OCI-LY7 (cell line): Measurements from ENCODE around the gene PI3.

Experiments
- CTCF ChIP-seq: fragments of 200-600 bp; sonication (generic); conservative IDR thresholded peaks from 2 replicates; pipeline ENCODE4 v1.5.1; 2014; ENCODE audit warnings: mild to moderate bottlenecking, antibody characterized with exemption, low read length, moderate library complexity, mixed read lengths
- EZH2phosphoT487 ChIP-seq: fragments of 200-600 bp; sonication (generic); IDR thresholded peaks from 2 replicates; pipeline ENCODE4 v1.6.1; 2018; ENCODE audit warnings: low read depth, borderline replicate concordance, mild to moderate bottlenecking, mixed run types, antibody characterized with exemption, low read length, moderate library complexity, mixed read lengths

DNA sequence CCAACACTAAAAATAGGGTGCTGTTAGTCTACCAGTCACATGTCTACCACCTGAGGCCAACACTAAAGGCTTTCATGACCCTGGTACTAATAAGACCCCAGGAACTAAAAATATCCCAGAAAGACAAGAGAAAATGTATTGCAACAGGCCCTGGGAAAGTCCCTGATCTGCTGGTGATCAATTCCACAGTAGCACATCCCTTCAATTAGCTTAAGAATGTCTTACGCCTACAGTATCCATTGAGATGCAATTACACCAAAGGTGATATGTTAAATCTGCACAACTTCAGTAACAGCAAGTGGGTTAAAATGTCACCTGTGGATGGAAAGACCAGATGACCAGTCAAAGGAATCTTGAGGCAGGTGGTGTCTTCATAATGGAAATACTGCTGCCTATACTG lies 35.2 kb downstream of the PI3 start:
- TF ChIP-seq CTCF = no peak
- TF ChIP-seq EZH2phosphoT487 = no peak
